NCI-H1417 (cell line): ENCODE measurements around the gene C1orf141.
"Not testable (repeated sequence)": the region's sequence is repeated elsewhere in the genome, so short reads cannot be mapped to it uniquely, and the experiment has no call there.

Experiments used
- DNase-seq, 3 experiments: peaks; one replicate each; lab custom pipeline; 2025; lab: John Stamatoyannopoulos, UW

The C1orf141 gene

GRCh38 chr1:67142931-67143330 lies 8.2 kb upstream of the C1orf141 start:
- DNase-seq = no peak

- DNase-seq = not testable (repeated sequence)
These were observed 7.1 kb upstream of the C1orf141 start for GRCh38 chr1:67141832-67142231.

DNA sequence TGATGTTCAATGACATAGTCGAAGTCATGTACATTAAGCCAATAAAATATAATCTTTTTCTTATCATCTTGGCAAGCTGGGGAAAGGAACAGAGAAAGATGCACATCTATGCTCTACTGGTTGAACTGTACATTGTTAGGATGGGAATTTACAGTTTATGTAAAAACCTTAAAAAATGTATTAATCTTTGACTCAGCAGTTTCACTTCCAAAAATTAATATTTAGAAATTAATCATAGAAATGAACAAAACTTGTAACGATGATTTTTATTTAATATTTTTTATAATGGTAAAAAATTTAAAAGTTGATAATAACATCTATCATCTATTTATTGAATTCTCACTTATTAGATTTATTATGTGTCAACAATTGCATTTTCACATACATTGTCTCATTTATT lies 5.7 kb upstream of the C1orf141 start:
- no peak for DNase-seq

DNA sequence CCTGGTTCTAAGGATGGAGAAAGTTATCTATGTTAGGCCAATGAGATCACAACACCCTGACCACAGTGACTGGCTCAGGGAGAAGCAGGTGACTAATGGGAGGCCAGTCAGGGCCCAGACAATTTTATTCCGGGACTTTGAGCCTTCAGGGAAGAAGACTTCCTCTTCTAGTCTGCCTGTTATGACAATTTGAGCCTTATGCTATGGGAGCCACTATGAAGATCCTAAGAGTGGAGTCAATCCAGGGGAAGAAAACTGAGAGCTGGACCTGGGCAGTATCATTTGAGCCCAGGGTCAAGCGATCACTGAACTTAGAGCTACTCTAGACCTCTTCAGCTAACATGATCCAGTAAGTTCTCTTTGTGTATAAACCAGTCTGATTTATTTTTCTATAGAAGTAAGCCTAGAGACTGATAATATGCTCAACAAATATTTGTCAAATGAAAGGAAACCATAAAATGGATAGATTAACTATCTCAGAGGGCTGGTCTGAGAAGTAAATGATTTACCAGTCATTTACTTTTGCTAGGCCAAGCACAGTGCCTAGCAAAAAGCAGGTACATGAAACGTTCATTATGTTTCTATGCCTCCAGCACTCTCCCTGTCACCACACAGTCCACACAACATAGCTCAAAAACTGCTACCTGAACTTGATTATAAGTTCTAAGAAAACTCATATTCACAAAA lies 4.2 kb upstream of the C1orf141 start:
- no peak for DNase-seq

- no peak for DNase-seq
These were observed 2.6 kb upstream of the C1orf141 start for GRCh38 chr1:67137307-67137753.

DNA sequence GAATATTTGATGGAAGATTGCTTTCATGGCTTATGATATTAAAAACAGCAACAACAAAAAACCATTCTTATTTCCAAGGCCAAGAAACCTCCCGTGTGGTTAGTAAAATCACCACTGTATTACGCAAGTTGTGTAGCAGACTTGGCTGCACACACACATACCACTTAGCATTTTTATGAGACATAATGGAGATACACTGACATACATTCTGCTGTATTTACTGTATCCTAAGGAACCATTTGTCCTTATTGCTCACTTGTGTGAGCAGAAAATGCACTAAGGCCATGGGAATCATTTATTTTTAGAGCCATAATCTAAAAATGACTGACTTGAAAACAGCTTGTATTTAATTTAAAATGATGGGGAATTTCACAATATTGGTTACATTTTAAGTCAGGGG lies 584 bp upstream of the C1orf141 start:
- no peak for DNase-seq

GRCh38 chr1:67133177-67133576 lies 1.6 kb downstream of the C1orf141 start:
- no peak for DNase-seq

GRCh38 chr1:67130673-67131072 lies 4.1 kb downstream of the C1orf141 start:
- DNase-seq = no peak

DNA sequence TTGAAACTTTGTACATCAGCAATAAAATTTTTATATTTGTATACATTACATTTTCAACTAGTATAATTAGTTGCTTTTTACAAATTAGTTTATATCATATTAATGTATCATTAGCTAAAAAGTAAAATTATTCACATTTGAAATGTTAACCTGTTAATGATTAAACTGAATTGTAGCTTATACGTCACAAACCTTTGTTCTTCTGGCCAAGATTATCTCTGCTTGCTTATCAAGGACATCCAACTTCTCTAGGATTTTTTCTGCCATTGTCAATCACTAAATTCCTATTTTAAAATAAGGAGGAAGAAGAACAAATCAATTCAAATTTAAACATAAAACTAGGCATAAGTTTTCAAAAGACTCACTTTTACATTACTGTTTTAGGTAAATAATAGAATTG lies 7.8 kb downstream of the C1orf141 start:
- no peak for DNase-seq

DNA sequence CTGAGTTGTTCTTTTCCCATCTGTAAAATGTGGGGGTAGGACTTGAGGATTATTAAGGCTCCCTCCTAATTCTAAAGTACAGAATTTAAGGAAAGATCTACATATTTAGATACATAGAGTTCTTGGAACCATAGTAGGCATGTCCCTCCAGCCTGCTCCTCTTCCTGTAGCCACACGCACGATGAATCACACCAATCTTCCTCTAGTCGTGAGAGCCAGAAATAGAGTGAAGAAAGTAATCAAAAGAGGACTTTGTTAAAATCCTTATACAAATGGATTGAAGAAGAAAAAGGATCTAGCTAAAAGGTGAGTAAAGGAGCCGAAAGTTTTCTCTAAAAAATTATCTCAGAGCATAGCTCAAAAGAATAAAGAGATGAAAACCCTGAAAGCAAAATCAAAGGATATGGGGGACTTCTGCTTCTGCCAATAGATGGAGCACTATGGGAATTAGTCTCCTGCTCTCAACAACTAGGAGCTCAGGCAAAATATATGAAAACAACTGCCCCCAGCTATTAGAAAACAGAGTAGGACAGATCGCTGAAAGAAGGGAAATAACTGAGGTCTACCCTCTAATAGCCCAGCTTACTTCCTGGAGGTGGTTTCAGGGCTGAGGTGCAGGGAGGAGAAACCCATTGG lies 8.5 kb downstream of the C1orf141 start:
- DNase-seq = no peak

DNA sequence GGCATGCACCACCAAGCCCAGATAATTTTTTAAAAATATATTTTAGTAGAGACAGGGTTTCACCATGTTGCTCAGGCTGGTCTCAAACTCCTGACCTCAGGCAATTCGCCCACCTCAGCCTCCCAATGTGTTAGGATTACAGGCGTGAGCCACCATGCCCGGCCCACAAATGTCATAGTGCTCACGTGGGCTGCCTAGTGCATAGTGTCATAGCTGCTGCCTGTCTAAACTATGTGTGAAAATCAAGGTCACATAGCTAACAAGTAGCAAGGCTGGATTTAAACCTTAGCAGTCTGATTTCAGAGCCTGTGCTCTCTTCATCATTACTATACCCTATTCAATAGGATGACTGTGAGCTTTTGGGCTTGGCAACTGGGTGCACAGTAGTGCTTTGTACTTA lies 10.3 kb downstream of the C1orf141 start:
- DNase-seq = no peak

GRCh38 chr1:67120855-67121619 lies 13.7 kb downstream of the C1orf141 start:
- DNase-seq = no peak

DNA sequence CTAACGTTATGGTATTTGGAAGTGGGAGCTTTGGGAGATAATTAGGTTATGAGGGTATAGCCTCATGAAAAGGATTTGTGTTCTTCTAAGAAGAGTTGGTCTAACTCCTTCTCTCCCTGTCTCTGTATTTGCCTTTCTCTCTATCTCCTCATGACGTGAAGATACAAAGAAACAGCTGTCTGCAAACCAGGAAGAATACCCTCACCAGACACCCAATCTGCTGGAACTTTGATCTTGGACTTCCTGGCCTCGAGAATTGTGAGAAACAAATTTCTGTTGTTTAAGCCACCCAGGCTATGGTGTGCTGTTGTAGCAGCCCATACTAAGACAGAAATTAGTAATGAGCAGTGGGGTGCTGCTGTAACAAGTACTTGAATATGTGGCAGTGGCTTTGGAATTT lies 16.1 kb downstream of the C1orf141 start:
- DNase-seq = no peak

DNA sequence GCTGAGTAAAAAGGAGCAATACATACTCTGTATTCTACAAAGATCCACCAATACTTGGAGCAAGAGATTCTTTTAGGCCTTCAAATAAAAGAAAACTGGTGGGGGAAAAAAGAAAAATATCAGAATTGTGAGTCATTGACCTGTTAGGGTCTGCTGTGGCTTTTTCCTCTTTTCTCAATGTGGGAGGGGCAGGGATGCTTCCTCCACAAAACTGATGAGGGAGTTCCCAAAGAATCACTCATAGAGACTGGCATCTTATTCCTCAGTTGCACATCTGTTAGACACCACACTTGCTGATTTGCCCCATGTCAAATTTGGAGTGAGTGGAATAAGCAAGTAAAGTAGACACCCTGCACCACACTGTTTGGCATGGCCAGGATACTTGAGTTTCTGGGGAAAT lies 16.6 kb downstream of the C1orf141 start:
- DNase-seq = no peak

DNA sequence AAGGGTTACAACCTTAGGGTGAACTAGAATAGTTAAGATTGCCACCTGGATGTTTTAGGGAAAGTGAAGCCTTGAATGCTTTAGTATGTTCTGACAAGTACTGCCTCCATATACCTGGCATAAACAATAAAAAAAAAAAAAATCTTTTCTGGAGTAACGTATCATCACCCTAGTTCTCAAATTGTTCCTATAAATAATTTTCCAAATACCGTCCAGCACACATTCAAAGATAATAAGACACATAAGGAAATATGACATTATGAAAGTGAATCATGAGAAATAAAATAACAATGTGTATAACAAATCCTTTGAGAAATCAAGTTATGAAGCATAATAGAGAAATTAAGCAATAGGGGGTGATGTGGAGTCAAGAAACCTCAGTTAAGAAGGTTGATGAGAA lies 20.6 kb downstream of the C1orf141 start:
- DNase-seq = no peak

DNA sequence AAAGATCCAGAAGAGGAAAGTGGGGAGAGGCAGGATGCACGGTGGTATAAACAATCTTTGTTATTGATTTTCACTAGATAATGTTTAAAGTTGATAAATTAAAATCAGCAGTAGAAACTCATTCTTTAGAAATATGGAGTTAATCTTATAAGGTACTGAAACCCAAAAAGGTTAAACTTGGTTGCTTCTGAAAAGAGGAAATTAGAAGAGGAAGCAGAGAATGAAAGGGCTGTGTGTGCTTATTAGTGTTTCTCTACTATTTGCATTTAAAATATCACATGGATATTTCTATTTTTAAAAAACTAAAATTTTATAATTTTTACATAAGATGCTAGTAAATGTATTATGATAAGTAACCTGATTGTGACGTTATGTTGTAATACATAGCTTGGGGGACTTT lies 24.4 kb downstream of the C1orf141 start:
- no peak for DNase-seq

- peak in 1 of 3 experiments; percentile 5 for DNase-seq
These were observed 29.3 kb downstream of the C1orf141 start for GRCh38 chr1:67105508-67105907.

- DNase-seq = no peak
These were observed 31.2 kb downstream of the C1orf141 start for GRCh38 chr1:67103548-67103947.

GRCh38 chr1:67100833-67101232 lies 33.9 kb downstream of the C1orf141 start:
- no peak for DNase-seq

DNA sequence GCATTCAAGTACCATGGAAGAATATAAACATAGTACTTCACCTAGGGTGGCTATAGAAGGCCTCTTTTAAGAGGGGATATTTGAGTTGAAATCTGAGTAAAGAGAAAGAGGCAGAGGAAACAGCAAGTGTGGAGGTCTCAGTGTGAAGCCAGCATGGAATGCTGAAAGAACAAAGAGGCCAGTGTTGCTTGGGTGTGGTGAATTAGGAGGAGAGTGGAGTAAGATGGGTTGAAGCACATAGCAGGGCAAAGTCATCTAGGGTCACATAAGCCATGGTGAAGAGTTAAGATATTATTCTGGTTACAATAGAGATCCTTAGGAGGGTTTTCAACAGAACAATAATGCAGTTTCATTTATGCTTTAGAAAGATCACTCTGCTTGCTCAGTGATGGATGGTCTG lies 37.5 kb downstream of the C1orf141 start:
- DNase-seq = no peak

GRCh38 chr1:67094191-67094590 lies 40.6 kb downstream of the C1orf141 start:
- no peak for DNase-seq

GRCh38 chr1:67089685-67090208 lies 45.0 kb downstream of the C1orf141 start:
- no peak for DNase-seq

GRCh38 chr1:67088440-67088839 lies 46.3 kb downstream of the C1orf141 start:
- DNase-seq = no peak
